OCI-M1 (cell line): ENCODE data around the gene INS.
"Not testable (repeated sequence)": the region's sequence is repeated elsewhere in the genome, so short reads cannot be mapped to it uniquely, and the experiment has no call there.

ENCODE experiments used
- DNase-seq: peaks from one replicate; lab custom pipeline; 2025; lab: John Stamatoyannopoulos, UW

Gene INS

GRCh38 chr11:2198621-2199365 lies 37.8 kb upstream of the INS start:
- DNase-seq, result no peak

- no peak for DNase-seq
Measured at GRCh38 chr11:2197771-2198520, 36.9 kb upstream of the INS start.

- peak; percentile 83 for DNase-seq
Measured at GRCh38 chr11:2196970-2197770, 36.2 kb upstream of the INS start.

- no peak for DNase-seq
Measured at GRCh38 chr11:2195756-2196088, 34.7 kb upstream of the INS start.

- DNase-seq, result peak; percentile 39
Measured at GRCh38 chr11:2194877-2195755, 34.1 kb upstream of the INS start.

- not testable (repeated sequence) for DNase-seq
Measured at GRCh38 chr11:2193888-2194595, 33.0 kb upstream of the INS start.

- DNase-seq, result peak; percentile 7
Measured at GRCh38 chr11:2193099-2193887, 32.3 kb upstream of the INS start.

GRCh38 chr11:2192435-2192834 lies 31.4 kb upstream of the INS start:
- DNase-seq, result no peak

- no peak for DNase-seq
Measured at GRCh38 chr11:2191883-2192282, 30.9 kb upstream of the INS start.

- no peak for DNase-seq
Measured at GRCh38 chr11:2190657-2191471, 29.9 kb upstream of the INS start.

GRCh38 chr11:2189938-2190656 lies 29.1 kb upstream of the INS start:
- DNase-seq, result no peak

GRCh38 chr11:2188745-2189144 lies 27.7 kb upstream of the INS start:
- no peak for DNase-seq

- no peak for DNase-seq
Measured at GRCh38 chr11:2187280-2187707, 26.3 kb upstream of the INS start.

GRCh38 chr11:2186669-2187279 lies 25.8 kb upstream of the INS start:
- DNase-seq, result peak; percentile 46

GRCh38 chr11:2185324-2186085 lies 24.5 kb upstream of the INS start:
- DNase-seq, result no peak

- DNase-seq, result no peak
Measured at GRCh38 chr11:2182692-2183474, 21.9 kb upstream of the INS start.

GRCh38 chr11:2182075-2182474 lies 21.1 kb upstream of the INS start:
- no peak for DNase-seq
